Measurements from ENCODE around the gene ARHGEF38. TPM values are rescaled to one million over a fixed set of nuclear protein-coding genes. Genes with fewer than 3 reads are reported as not detected.

ARHGEF38 gene
- total RNA-seq, 2 donors from 2014 or later, result not detected

DNA sequence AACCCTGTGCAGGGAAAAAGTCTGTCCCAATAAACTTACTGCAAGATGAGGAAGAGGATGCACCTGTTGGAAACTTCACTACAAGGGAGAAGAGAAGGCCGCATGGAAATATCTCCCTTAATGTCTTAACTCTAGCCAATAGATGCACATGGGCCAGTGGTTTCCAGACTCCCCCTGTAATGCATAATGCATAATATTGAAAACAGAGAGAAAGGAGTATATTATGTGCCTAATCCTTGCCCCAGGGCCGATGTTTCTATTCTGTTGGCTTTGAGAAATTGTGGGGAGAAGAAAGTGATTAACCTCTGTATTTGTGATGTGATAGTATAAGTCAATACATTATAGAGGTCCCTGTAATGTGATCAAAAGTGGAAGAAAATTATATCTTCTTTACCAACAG, 118.9 kb downstream of the ARHGEF38 start:
- DNase-seq (ENCODE audit: low spot score), result no peak
- H3K4me3 ChIP-seq, result no peak overlapping the region
- H3K4me1 ChIP-seq (ENCODE audit: control insufficient read depth in 1 of 2, low read depth in 2 of 2), result no peaks in the 10 kb centered on the region
- H3K27ac ChIP-seq, result no peak overlapping the region
- H3K27me3 ChIP-seq (replicated peaks; ENCODE audit: insufficient read depth), result no peaks in the 10 kb centered on the region
- ATAC-seq (ENCODE audit: insufficient number of reproducible peaks, low FRiP score, low read depth), result no peak
- H3K36me3 ChIP-seq, result no peaks in the 10 kb centered on the region
- TF ChIP-seq, protein P1, sequence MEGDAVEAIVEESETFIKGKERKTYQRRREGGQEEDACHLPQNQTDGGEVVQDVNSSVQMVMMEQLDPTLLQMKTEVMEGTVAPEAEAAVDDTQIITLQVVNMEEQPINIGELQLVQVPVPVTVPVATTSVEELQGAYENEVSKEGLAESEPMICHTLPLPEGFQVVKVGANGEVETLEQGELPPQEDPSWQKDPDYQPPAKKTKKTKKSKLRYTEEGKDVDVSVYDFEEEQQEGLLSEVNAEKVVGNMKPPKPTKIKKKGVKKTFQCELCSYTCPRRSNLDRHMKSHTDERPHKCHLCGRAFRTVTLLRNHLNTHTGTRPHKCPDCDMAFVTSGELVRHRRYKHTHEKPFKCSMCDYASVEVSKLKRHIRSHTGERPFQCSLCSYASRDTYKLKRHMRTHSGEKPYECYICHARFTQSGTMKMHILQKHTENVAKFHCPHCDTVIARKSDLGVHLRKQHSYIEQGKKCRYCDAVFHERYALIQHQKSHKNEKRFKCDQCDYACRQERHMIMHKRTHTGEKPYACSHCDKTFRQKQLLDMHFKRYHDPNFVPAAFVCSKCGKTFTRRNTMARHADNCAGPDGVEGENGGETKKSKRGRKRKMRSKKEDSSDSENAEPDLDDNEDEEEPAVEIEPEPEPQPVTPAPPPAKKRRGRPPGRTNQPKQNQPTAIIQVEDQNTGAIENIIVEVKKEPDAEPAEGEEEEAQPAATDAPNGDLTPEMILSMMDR (IDR thresholded peaks at IDR 0.05), result no peak
- no peaks in the 10 kb centered on the region for H3K9me3 ChIP-seq

DNA sequence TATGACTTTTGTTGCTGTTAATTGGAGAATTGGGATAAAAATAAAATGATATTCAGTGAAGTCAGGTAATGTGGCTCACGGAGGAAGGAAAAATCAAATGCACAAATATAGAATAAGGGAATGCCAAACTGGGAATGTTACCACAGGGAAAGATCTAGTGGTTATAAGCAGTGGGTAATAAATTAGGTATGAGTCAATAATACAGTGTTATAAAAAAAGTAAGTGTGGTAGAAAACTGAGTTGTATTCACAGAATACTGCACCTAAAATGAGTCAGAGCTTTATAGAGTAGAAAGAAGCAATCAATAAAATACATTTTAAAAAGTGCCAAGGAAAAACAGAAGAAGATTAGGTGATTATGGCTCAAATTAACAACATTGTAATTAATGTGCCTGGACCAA, 121.6 kb downstream of the ARHGEF38 start:
- TF ChIP-seq, protein P1 (IDR thresholded peaks at IDR 0.05), result no peak
- Histone ChIP-seq H3K36me3 (no peaks in the 10 kb centered on the region), H3K4me3 (no peak overlapping the region), H3K4me1 (ENCODE audit: control insufficient read depth in 1 of 2, low read depth in 2 of 2) (no peaks in the 10 kb centered on the region), H3K9me3 (no peaks in the 10 kb centered on the region), H3K27ac (no peak overlapping the region), H3K27me3 (replicated peaks; ENCODE audit: insufficient read depth) (no peaks in the 10 kb centered on the region)
- DNase-seq (ENCODE audit: low spot score), result no peak
- ATAC-seq (ENCODE audit: insufficient number of reproducible peaks, low FRiP score, low read depth), result no peak

DNA sequence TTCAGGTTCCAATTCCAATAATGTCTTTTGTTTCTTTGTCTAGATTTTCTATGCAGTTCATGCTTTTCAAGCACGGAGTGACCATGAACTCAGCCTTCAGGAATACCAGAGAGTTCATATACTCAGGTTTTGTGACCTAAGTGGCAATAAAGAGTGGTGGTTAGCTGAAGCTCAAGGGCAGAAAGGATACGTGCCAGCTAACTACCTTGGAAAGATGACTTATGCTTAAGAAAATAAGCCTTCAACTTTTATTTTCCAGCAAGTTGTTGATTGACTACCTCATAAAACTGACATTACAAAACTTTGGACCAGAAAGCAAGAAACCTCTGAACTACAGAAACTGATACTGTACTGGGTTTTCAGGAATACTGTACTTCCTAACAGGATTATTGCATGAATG, 125.3 kb downstream of the ARHGEF38 start:
- Histone ChIP-seq H3K27me3 (replicated peaks; ENCODE audit: insufficient read depth) (no peaks in the 10 kb centered on the region), H3K4me3 (no peak overlapping the region), H3K4me1 (ENCODE audit: control insufficient read depth in 1 of 2, low read depth in 2 of 2) (no peaks in the 10 kb centered on the region), H3K9me3 (no peaks in the 10 kb centered on the region), H3K27ac (no peak overlapping the region), H3K36me3 (peaks cover 5% of the 10 kb centered on the region)
- ATAC-seq (ENCODE audit: insufficient number of reproducible peaks, low FRiP score, low read depth) (no peak), DNase-seq (ENCODE audit: low spot score) (no peak)
- TF ChIP-seq, protein P1 (IDR thresholded peaks at IDR 0.05), result no peak

DNA sequence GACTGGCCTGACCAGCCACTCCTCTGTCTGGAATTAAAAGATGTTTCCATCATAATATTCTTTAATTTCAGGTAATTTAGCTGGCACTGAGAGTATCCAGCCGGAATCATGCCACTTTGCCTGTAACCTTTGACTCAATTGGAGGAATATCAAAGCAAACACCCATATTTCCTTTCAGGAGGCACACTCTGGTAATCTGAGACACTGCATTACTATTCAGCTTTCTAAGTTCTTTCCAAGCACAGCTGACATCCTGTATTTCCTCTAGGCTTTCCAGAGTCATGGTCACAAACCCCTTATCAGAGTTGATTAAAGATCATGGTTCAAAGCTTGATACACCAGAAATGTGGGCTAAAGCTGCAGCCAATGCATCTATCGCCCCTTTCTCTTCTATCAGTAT, 126.8 kb downstream of the ARHGEF38 start:
- TF ChIP-seq, protein P1 (IDR thresholded peaks at IDR 0.05), result no peak
- H3K4me1 ChIP-seq (ENCODE audit: control insufficient read depth in 1 of 2, low read depth in 2 of 2), result no peaks in the 10 kb centered on the region
- ATAC-seq (ENCODE audit: insufficient number of reproducible peaks, low FRiP score, low read depth) (no peak), DNase-seq (ENCODE audit: low spot score) (no peak)
- no peaks in the 10 kb centered on the region for H3K9me3 ChIP-seq
- H3K4me3 ChIP-seq, result no peak overlapping the region
- no peaks in the 10 kb centered on the region for H3K27me3 ChIP-seq (replicated peaks; ENCODE audit: insufficient read depth)
- H3K36me3 ChIP-seq, result peaks cover 8% of the 10 kb centered on the region
- no peak overlapping the region for H3K27ac ChIP-seq

DNA sequence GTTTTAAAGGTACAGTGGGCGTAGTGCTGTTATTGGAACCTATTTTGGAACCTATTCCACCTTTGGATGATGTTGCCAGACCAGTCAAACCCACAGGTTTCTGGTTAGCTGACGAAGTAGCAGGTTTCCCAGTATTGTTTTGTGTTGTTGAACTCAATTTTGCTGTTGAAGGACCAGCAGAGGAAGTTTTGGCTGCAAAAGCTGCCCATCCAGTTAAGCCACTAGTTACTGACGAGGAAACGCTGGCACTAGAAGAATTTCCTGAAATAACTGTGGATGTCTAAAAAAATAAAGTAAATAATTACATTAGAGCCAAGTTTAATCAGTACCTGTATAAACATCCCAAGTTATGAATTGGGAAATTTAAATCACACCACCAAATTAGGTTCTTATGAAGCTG, 130.6 kb downstream of the ARHGEF38 start:
- no peaks in the 10 kb centered on the region for H3K4me1 ChIP-seq (ENCODE audit: control insufficient read depth in 1 of 2, low read depth in 2 of 2)
- DNase-seq (ENCODE audit: low spot score) (no peak), ATAC-seq (ENCODE audit: insufficient number of reproducible peaks, low FRiP score, low read depth) (no peak)
- peaks cover 17% of the 10 kb centered on the region for H3K36me3 ChIP-seq
- no peaks in the 10 kb centered on the region for H3K9me3 ChIP-seq
- no peak overlapping the region for H3K4me3 ChIP-seq
- TF ChIP-seq, protein P1 (IDR thresholded peaks at IDR 0.05), result no peak
- H3K27me3 ChIP-seq (replicated peaks; ENCODE audit: insufficient read depth), result no peaks in the 10 kb centered on the region
- no peak overlapping the region for H3K27ac ChIP-seq
